RWPE2 (cell line): ENCODE measurements around the gene ZMIZ1.

Experiments
- ATAC-seq: fragments of 200-7000 bp; cut with Tn5 transposase; 3 replicates; pipeline ENCODE4 v1.9.1; 2021; ENCODE audit warnings: low read depth
- DNase-seq: peaks from one replicate; pipeline ENCODE4 v3.0.0-alpha.2; 2020; ENCODE audit warnings: low spot score
- H3K27ac ChIP-seq: fragments of 450-650 bp; 2 replicates; pipeline ENCODE4 v1.5.1; 2017; ENCODE audit warnings: mild to moderate bottlenecking; ENCODE audit not compliant: poor library complexity, severe bottlenecking
- H3K27me3 ChIP-seq: fragments of 250-450 bp; sonication (Bioruptor Pico); 2 replicates; pipeline ENCODE4 v1.5.1; 2021; ENCODE audit warnings: mild to moderate bottlenecking, moderate library complexity; ENCODE audit not compliant: insufficient read depth, poor library complexity, severe bottlenecking
- H3K36me3 ChIP-seq: fragments of 250-450 bp; sonication (Bioruptor Pico); 2 replicates; pipeline ENCODE4 v1.5.1; 2020; ENCODE audit warnings: low read depth, mild to moderate bottlenecking, moderate library complexity
- H3K4me1 ChIP-seq: fragments of 250-450 bp; sonication (Bioruptor Pico); 2 replicates; pipeline ENCODE4 v1.5.1; 2021; ENCODE audit warnings: mild to moderate bottlenecking, moderate library complexity; ENCODE audit not compliant: insufficient read depth, poor library complexity, severe bottlenecking
- H3K4me3 ChIP-seq: fragments of 250-450 bp; sonication (Bioruptor Pico); 2 replicates; pipeline ENCODE4 v1.5.1; 2021; ENCODE audit warnings: mild to moderate bottlenecking, moderate library complexity; ENCODE audit not compliant: severe bottlenecking
- H3K9me3 ChIP-seq: fragments of 250-450 bp; sonication (Bioruptor Pico); 2 replicates; pipeline ENCODE4 v1.5.1; 2021; ENCODE audit warnings: mild to moderate bottlenecking, moderate library complexity; ENCODE audit not compliant: severe bottlenecking
- TF ChIP-seq, protein P1 (sequence below): fragments of 450-650 bp; IDR thresholded peaks from one replicate; pipeline ENCODE4 v1.5.1; 2017; ENCODE audit warnings: mild to moderate bottlenecking, moderate library complexity; ENCODE audit not compliant: poor library complexity, severe bottlenecking

Gene ZMIZ1

DNA sequence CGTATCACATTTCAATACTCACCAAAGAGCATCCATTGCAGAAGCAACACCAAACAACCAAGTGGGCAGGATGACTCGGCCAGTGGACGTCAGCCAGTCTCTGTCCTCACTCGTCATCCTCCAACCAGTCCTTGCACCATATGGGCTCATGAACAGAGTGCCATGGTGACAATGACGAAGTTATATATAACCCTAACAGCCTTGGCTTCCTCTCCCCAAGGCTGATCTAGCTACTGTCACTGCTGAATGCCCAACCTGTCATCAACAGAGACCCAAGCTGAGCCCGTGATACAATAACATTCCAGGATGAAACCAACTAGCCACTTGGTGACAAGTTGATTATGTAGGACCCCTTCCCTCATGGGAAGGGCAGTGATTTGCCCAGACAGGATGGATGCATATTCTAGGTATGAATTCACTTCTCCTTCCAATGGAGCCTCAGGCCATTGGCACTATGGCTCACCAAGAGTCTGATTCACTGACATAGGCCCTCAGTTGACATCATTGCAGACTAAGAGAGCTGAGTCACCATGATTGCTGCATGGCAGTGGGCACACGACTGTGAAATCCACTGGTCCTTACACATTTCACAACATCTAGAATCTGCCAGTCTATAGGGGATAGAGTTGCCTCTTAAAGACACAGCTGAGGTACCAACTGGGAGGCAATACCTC, 252.2 kb downstream of the ZMIZ1 start:
- Histone ChIP-seq H3K27ac (peak overlapping the region; percentile 66), H3K4me1 (peaks cover 38% of the 10 kb centered on the region), H3K9me3 (no peaks in the 10 kb centered on the region), H3K4me3 (no peak overlapping the region), H3K36me3 (no peaks in the 10 kb centered on the region), H3K27me3 (no peaks in the 10 kb centered on the region)
- TF ChIP-seq, protein P1, sequence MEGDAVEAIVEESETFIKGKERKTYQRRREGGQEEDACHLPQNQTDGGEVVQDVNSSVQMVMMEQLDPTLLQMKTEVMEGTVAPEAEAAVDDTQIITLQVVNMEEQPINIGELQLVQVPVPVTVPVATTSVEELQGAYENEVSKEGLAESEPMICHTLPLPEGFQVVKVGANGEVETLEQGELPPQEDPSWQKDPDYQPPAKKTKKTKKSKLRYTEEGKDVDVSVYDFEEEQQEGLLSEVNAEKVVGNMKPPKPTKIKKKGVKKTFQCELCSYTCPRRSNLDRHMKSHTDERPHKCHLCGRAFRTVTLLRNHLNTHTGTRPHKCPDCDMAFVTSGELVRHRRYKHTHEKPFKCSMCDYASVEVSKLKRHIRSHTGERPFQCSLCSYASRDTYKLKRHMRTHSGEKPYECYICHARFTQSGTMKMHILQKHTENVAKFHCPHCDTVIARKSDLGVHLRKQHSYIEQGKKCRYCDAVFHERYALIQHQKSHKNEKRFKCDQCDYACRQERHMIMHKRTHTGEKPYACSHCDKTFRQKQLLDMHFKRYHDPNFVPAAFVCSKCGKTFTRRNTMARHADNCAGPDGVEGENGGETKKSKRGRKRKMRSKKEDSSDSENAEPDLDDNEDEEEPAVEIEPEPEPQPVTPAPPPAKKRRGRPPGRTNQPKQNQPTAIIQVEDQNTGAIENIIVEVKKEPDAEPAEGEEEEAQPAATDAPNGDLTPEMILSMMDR: no peak
- ATAC-seq: peak; percentile 80
- peak; percentile 88 for DNase-seq

DNA sequence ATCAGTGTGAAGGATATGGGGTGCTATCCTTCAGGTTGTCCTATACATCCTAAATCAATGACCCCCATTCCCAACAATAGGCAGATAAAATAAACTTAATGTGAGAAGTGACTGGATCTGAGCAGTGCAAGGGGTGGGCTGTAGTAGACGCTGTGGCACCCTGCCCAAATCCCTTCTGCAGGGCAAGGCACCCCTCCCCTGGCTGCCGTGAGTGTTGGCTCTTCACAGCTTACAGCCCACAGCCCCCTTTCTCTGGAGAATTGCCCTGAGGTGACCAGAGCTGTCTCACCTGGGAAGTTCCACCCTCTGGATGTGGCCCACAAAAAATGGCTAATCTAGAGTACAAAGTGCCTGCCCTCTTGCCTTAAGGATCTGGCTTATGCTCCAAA, 252.7 kb downstream of the ZMIZ1 start:
- Histone ChIP-seq H3K27ac (peak overlapping the region; percentile 66), H3K4me3 (no peak overlapping the region), H3K27me3 (no peaks in the 10 kb centered on the region), H3K36me3 (no peaks in the 10 kb centered on the region), H3K4me1 (peaks cover 38% of the 10 kb centered on the region), H3K9me3 (no peaks in the 10 kb centered on the region)
- DNase-seq: no peak
- TF ChIP-seq, protein P1: no peak
- ATAC-seq: no peak

GRCh38 chr10:79321951-79322350, 253.2 kb downstream of the ZMIZ1 start:
- H3K27me3 ChIP-seq: no peaks in the 10 kb centered on the region
- DNase-seq (no peak), ATAC-seq (no peak)
- TF ChIP-seq, protein P1: no peak
- H3K4me3 ChIP-seq: no peak overlapping the region
- peak overlapping the region; percentile 66 for H3K27ac ChIP-seq
- H3K4me1 ChIP-seq: peaks cover 38% of the 10 kb centered on the region
- H3K36me3 ChIP-seq: no peaks in the 10 kb centered on the region
- no peaks in the 10 kb centered on the region for H3K9me3 ChIP-seq

DNA sequence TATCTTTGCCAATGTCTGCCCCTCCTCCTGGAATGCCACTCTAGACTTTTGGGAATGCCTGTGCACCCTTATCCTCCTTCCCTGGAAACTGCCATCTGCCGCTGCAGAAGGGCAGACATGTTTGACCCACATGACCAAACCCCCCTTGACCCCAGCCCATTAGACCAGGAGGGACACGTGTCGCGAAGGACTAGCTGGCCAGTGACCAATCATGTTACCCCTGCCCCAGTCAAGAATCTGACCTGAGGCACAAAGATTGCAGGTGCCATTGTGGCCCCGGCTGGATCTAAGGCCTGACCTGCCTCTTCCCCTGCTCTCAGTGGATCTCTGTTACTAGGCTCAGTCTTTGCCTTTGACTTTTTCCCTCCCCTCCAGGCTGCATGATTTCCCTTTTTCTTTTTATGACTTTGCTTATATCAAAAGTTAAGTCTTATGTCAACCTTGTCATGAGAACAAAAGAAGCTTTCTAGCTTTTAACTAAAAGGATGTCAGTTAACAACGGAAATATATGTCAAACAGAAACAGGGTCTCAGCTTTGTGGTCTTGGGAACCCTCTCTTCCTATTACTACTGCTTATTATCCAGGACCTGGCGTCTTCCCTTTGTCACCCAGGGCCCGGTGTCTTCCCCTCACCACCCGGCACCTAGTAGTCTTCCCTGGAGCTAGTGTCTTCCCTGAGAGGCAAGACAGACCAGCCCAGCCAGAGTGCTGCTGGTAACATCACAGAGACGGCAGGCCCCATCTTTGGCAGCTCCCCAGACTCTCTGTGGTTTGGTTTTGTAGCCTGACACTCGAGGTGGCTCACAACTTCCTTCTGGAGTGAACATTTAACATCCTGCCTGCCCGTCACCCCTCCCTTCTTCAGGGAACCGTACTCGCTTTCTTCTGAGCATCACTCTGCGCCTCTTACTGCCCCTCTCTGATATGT, 254.1 kb downstream of the ZMIZ1 start:
- TF ChIP-seq, protein P1: no peak
- DNase-seq: no peak
- peaks cover 30% of the 10 kb centered on the region for H3K4me1 ChIP-seq
- H3K27me3 ChIP-seq: no peaks in the 10 kb centered on the region
- H3K4me3 ChIP-seq: no peak overlapping the region
- H3K27ac ChIP-seq: peak overlapping the region; percentile 66
- H3K9me3 ChIP-seq: no peaks in the 10 kb centered on the region
- ATAC-seq: no peak; the same call in 2 of the 3 replicates
- no peaks in the 10 kb centered on the region for H3K36me3 ChIP-seq
